ENCODE data around the gene METTL6.

The METTL6 gene

GRCh38 chr3:15409774-15410173 is 17.6 kb downstream of the METTL6 start:
- H3K9me3 ChIP-seq (ENCODE audit: control insufficient read depth, insufficient read depth, low read length): no peaks in the 10 kb centered on the region
- H3K79me2 ChIP-seq (ENCODE audit: control insufficient read depth, low read length): no peaks in the 10 kb centered on the region
- no peak overlapping the region for H3K27ac ChIP-seq (ENCODE audit: low read depth, low read length)
- TF ChIP-seq EZH2phosphoT487 (IDR thresholded peaks at IDR 0.05; ENCODE audit: borderline replicate concordance, low read length) (no peak), CTCF (IDR thresholded peaks at IDR 0.05; ENCODE audit: low read depth, low read length, poor library complexity, severe bottlenecking) (no peak)
- H3K27me3 ChIP-seq (ENCODE audit: control insufficient read depth, low read length): no peaks in the 10 kb centered on the region
- H3K4me1 ChIP-seq (ENCODE audit: control insufficient read depth, low read length): peaks cover 8% of the 10 kb centered on the region
- H3F3A ChIP-seq (ENCODE audit: control insufficient read depth, insufficient read depth): 0 out of 2 replicates have a peak, but pooled peaks cover 3% of the 10 kb centered on the region
- no peaks in the 10 kb centered on the region for H4K20me1 ChIP-seq (ENCODE audit: control insufficient read depth, insufficient read depth, low read depth, low read length)
- H3K4me3 ChIP-seq (ENCODE audit: low read length): no peak overlapping the region
- peaks cover 33% of the 10 kb centered on the region for H3K36me3 ChIP-seq (ENCODE audit: control insufficient read depth, low read length)
- H3K4me2 ChIP-seq (ENCODE audit: low read length): no peak overlapping the region
- no peaks in the 10 kb centered on the region for H3K9me2 ChIP-seq (replicated peaks; ENCODE audit: control insufficient read depth, low read length)

GRCh38 chr3:15409239-15409638 is 18.1 kb downstream of the METTL6 start:
- Histone ChIP-seq H3K36me3 (ENCODE audit: control insufficient read depth, low read length) (peaks cover 29% of the 10 kb centered on the region), H3K4me3 (ENCODE audit: low read length) (no peak overlapping the region), H3K27me3 (ENCODE audit: control insufficient read depth, low read length) (no peaks in the 10 kb centered on the region), H4K20me1 (ENCODE audit: control insufficient read depth, insufficient read depth, low read depth, low read length) (no peaks in the 10 kb centered on the region), H3K4me1 (ENCODE audit: control insufficient read depth, low read length) (peaks cover 10% of the 10 kb centered on the region), H3K27ac (ENCODE audit: low read depth, low read length) (no peak overlapping the region), H3F3A (ENCODE audit: control insufficient read depth, insufficient read depth) (0 out of 2 replicates have a peak, but pooled peaks cover 6% of the 10 kb centered on the region), H3K79me2 (ENCODE audit: control insufficient read depth, low read length) (no peaks in the 10 kb centered on the region), H3K4me2 (ENCODE audit: low read length) (no peak overlapping the region), H3K9me2 (replicated peaks; ENCODE audit: control insufficient read depth, low read length) (no peaks in the 10 kb centered on the region), H3K9me3 (ENCODE audit: control insufficient read depth, insufficient read depth, low read length) (no peaks in the 10 kb centered on the region)
- TF ChIP-seq EZH2phosphoT487 (IDR thresholded peaks at IDR 0.05; ENCODE audit: borderline replicate concordance, low read length): no peak
- TF ChIP-seq CTCF (IDR thresholded peaks at IDR 0.05; ENCODE audit: low read depth, low read length, poor library complexity, severe bottlenecking): no peak

GRCh38 chr3:15405448-15406050 is 21.8 kb downstream of the METTL6 start:
- Histone ChIP-seq H3F3A (ENCODE audit: control insufficient read depth, insufficient read depth) (peaks cover 6% of the 10 kb centered on the region; the same call in 1 of the 2 replicates), H3K36me3 (ENCODE audit: control insufficient read depth, low read length) (peaks cover 9% of the 10 kb centered on the region), H3K27me3 (ENCODE audit: control insufficient read depth, low read length) (no peaks in the 10 kb centered on the region), H3K4me2 (ENCODE audit: low read length) (no peak overlapping the region), H3K4me3 (ENCODE audit: low read length) (no peak overlapping the region), H3K9me3 (ENCODE audit: control insufficient read depth, insufficient read depth, low read length) (no peaks in the 10 kb centered on the region), H3K4me1 (ENCODE audit: control insufficient read depth, low read length) (peaks cover 13% of the 10 kb centered on the region), H4K20me1 (ENCODE audit: control insufficient read depth, insufficient read depth, low read depth, low read length) (no peaks in the 10 kb centered on the region), H3K27ac (ENCODE audit: low read depth, low read length) (no peak overlapping the region), H3K79me2 (ENCODE audit: control insufficient read depth, low read length) (no peaks in the 10 kb centered on the region), H3K9me2 (replicated peaks; ENCODE audit: control insufficient read depth, low read length) (no peaks in the 10 kb centered on the region)
- TF ChIP-seq EZH2phosphoT487 (IDR thresholded peaks at IDR 0.05; ENCODE audit: borderline replicate concordance, low read length) (no peak), CTCF (IDR thresholded peaks at IDR 0.05; ENCODE audit: low read depth, low read length, poor library complexity, severe bottlenecking) (peak; percentile 74)
